Measurements from ENCODE around the gene CD93.

Gene CD93

DNA sequence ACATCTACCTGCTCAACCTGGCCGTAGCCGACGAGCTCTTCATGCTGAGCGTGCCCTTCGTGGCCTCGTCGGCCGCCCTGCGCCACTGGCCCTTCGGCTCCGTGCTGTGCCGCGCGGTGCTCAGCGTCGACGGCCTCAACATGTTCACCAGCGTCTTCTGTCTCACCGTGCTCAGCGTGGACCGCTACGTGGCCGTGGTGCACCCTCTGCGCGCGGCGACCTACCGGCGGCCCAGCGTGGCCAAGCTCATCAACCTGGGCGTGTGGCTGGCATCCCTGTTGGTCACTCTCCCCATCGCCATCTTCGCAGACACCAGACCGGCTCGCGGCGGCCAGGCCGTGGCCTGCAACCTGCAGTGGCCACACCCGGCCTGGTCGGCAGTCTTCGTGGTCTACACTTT, 50.4 kb downstream of the CD93 start:
- H3K27me3 ChIP-seq: peaks cover 0 to 26% of the 10 kb centered on the region in 2 donors
- no peak overlapping the region for H3K27ac ChIP-seq
- TF ChIP-seq, protein P1, sequence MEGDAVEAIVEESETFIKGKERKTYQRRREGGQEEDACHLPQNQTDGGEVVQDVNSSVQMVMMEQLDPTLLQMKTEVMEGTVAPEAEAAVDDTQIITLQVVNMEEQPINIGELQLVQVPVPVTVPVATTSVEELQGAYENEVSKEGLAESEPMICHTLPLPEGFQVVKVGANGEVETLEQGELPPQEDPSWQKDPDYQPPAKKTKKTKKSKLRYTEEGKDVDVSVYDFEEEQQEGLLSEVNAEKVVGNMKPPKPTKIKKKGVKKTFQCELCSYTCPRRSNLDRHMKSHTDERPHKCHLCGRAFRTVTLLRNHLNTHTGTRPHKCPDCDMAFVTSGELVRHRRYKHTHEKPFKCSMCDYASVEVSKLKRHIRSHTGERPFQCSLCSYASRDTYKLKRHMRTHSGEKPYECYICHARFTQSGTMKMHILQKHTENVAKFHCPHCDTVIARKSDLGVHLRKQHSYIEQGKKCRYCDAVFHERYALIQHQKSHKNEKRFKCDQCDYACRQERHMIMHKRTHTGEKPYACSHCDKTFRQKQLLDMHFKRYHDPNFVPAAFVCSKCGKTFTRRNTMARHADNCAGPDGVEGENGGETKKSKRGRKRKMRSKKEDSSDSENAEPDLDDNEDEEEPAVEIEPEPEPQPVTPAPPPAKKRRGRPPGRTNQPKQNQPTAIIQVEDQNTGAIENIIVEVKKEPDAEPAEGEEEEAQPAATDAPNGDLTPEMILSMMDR (IDR thresholded peaks at IDR 0.05): no peak
- no peak overlapping the region for H3K4me3 ChIP-seq
- H3K36me3 ChIP-seq: no peaks in the 10 kb centered on the region
- peaks cover 0 to 8% (median 5%) of the 10 kb centered on the region in 4 donors for H3K4me1 ChIP-seq
- no peaks in the 10 kb centered on the region for H3K9me3 ChIP-seq
- DNase-seq: no peak
- intact Hi-C loops (cut with DNase I; ENCODE audit: low total_unique reads): no loop called here

- H3K9me3 ChIP-seq: no peaks in the 10 kb centered on the region
- intact Hi-C loops (cut with DNase I; ENCODE audit: low total_unique reads): no loop called here
- no peaks in the 10 kb centered on the region for H3K36me3 ChIP-seq
- H3K27me3 ChIP-seq: peaks cover 0 to 26% of the 10 kb centered on the region in 2 donors
- TF ChIP-seq, protein P1 (IDR thresholded peaks at IDR 0.05): no peak
- no peak within 1 kb of the TSS for H3K27ac ChIP-seq
- peak within 1 kb of the TSS in 1 of 2 donors; percentile 40 for H3K4me3 ChIP-seq
- DNase-seq: no peak
- peaks cover 0 to 8% (median 5%) of the 10 kb centered on the region in 4 donors for H3K4me1 ChIP-seq
These were observed 51.1 kb downstream of the CD93 start, which contains the start of gene SSTR4 for GRCh38 chr20:23034721-23035671. TSS of gene SSTR4 (plus strand) at chr20:23035312. CDS start at chr20:23035484, 172 bp downstream.

- no peak overlapping the region for H3K4me3 ChIP-seq
- intact Hi-C loops (cut with DNase I; ENCODE audit: low total_unique reads): no loop called here
- no peak overlapping the region for H3K27ac ChIP-seq
- TF ChIP-seq, protein P1 (IDR thresholded peaks at IDR 0.05): no peak
- peaks cover 0 to 8% (median 5%) of the 10 kb centered on the region in 4 donors for H3K4me1 ChIP-seq
- DNase-seq: no peak
- H3K27me3 ChIP-seq: peaks cover 0 to 26% of the 10 kb centered on the region in 2 donors
- H3K9me3 ChIP-seq: no peaks in the 10 kb centered on the region
- H3K36me3 ChIP-seq: no peaks in the 10 kb centered on the region
These were observed 52.2 kb downstream of the CD93 start for GRCh38 chr20:23033918-23034317.

DNA sequence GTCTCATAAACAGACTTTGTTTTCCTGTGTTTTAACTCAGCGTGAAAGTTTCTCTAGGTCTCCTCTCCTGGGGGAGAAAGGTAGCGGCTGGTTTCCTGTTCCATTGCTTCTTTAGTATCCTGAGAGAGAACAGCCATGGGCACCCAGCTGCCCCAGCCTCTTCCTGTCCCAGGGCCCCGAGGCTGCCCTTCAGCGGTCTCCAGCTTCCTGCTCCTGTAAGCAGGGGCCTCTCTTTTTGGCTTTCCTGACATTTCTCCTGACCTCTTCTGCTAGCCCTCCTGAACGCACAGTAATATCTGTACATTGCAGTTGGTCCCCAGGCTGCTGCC, 53.4 kb downstream of the CD93 start:
- intact Hi-C loops (cut with DNase I; ENCODE audit: low total_unique reads): no loop called here
- Histone ChIP-seq H3K36me3 (no peaks in the 10 kb centered on the region), H3K27me3 (peaks cover 0 to 26% of the 10 kb centered on the region in 2 donors), H3K4me3 (no peak overlapping the region), H3K4me1 (peaks cover 0 to 8% (median 5%) of the 10 kb centered on the region in 4 donors), H3K27ac (no peak overlapping the region), H3K9me3 (no peaks in the 10 kb centered on the region)
- no peak for DNase-seq
- TF ChIP-seq, protein P1 (IDR thresholded peaks at IDR 0.05): no peak

DNA sequence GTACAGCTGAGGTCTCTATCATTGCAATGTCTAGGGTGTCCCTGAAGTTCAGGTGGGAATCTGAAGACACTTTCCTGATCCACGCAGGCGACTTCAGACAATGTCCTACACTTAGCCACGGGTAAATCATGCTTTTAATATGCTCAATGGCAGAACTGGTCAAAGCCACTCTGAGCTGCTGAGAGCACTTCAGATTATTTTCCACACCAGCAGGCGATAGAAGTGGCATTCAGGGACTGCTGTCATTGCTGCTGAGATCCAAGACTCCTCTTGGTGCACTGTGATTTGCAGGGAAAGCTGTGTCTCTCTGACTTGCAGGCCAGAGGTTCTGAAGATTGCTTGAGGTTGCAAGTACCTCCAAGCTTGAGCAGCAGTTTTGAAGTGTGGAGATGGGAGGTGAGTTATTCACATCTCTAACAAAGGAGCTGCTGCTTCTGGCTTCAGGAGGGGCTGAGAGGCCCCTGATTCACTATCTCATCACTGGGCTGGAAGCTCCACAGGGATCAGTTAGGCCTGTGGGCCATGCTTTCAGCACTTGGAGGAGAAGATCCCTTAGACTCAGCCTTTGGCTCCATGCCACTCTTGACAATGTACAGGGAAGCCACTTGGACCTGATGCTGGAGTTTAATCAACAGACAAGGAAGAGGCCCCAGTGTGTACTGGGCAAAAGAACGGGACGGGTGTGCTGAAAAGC, 53.9 kb downstream of the CD93 start:
- Histone ChIP-seq H3K4me1 (peaks cover 0 to 8% (median 5%) of the 10 kb centered on the region in 4 donors), H3K9me3 (no peaks in the 10 kb centered on the region), H3K27me3 (peaks cover 0 to 26% of the 10 kb centered on the region in 2 donors), H3K36me3 (no peaks in the 10 kb centered on the region), H3K4me3 (no peak overlapping the region), H3K27ac (no peak overlapping the region)
- TF ChIP-seq, protein P1 (IDR thresholded peaks at IDR 0.05): no peak
- intact Hi-C loops (cut with DNase I; ENCODE audit: low total_unique reads): no loop called here
- no peak for DNase-seq
